Ectodermal cell (in vitro differentiated cells): ENCODE measurements around the gene AZGP1. TPM values are rescaled to one million over a fixed set of nuclear protein-coding genes. Genes with fewer than 3 reads are reported as not detected.

Source experiments
- H3K27ac ChIP-seq: 2 replicates; pipeline ENCODE4 v1.7.0; 2013; ENCODE audit warnings: mild to moderate bottlenecking, low read depth, low read length; ENCODE audit not compliant: insufficient read depth, poor library complexity, severe bottlenecking
- H3K27me3 ChIP-seq: 2 replicates; pipeline ENCODE4 v1.7.0; 2013; ENCODE audit warnings: mild to moderate bottlenecking, low read length; ENCODE audit not compliant: insufficient read depth, control insufficient read depth, poor library complexity, severe bottlenecking
- H3K36me3 ChIP-seq: one replicate; pipeline ENCODE4 v1.7.0; 2013; ENCODE audit warnings: low read length; ENCODE audit not compliant: control insufficient read depth, insufficient read depth
- H3K4me1 ChIP-seq: one replicate; pipeline ENCODE4 v1.7.0; 2013; ENCODE audit warnings: low read length; ENCODE audit not compliant: control insufficient read depth, insufficient read depth
- H3K4me3 ChIP-seq: 2 replicates; pipeline ENCODE4 v1.7.0; 2013; ENCODE audit warnings: low read depth, low read length, control low read depth; ENCODE audit not compliant: insufficient read depth
- H3K9me3 ChIP-seq: 2 replicates; pipeline ENCODE4 v1.7.0; 2013; ENCODE audit warnings: mild to moderate bottlenecking, low read length, moderate library complexity; ENCODE audit not compliant: control insufficient read depth
- WGBS, 2 experiments: methylation state at CpG; one replicate each; pipeline ENCODE4 v1.1.7; 2013; ENCODE audit warnings: missing lambda C conversion rate in 2 of 2; 5-methylcytosine and 5-hydroxymethylcytosine counted together
- polyA plus RNA-seq, 4 experiments: library from polyadenylated mRNA; stranded (reverse); fragments of 50-300 nt; gene quantifications; one replicate each; pipeline ENCODE4 v1.2.3, GENCODE V29; 2013

Gene AZGP1
- polyA plus RNA-seq (2013, experiment 1 of 4): not detected
- not detected for polyA plus RNA-seq (2013, experiment 2 of 4)
- polyA plus RNA-seq (2013, experiment 3 of 4): not detected
- polyA plus RNA-seq (2013, experiment 4 of 4): not detected

DNA sequence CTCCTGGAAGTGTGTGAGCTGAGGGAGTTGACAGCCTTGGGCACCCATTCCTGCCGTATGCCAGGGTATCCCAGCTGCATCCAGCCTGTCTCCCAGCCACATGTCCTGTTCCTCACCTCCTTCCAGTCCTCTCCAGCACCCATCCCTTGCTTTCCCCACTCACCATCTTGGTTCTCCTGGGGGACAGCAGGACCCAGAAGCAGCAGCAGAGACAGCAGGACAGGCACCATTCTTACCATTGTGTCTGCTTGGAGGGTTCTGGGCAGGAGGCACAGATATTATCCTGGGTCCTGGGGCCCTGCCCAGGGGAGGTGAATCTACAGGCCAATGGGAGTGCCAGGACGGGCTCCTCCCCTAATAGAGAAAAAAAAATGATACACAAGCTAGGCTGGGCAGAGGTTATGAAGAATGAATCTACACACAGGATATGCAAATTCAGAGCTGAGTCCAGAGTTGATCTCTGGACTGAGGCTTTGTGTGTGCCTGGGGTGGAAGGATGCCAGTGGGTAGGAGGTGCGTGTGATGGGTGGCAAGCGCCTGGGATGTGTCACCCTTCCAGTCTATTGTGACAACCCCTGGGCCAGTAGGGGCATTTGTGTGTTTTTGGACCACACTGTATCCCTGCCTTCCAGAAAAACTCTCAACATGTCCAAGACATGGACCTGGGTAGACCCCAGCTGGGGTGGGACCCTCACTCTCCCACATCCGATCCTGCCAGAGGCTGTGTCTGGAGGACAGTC lies at the start of gene AZGP1:
TSS of gene AZGP1 (minus strand) at position 250 of the 740 bp plus-strand sequence. CDS start at position 239, 11 bp downstream.
- no peaks in the 10 kb centered on the region for H3K9me3 ChIP-seq
- no peaks in the 10 kb centered on the region for H3K4me1 ChIP-seq
- H3K27ac ChIP-seq: no peak within 1 kb of the TSS
- H3K4me3 ChIP-seq: no peak within 1 kb of the TSS
- no peaks in the 10 kb centered on the region for H3K27me3 ChIP-seq
- no peaks in the 10 kb centered on the region for H3K36me3 ChIP-seq
- 85 to 92% methylated on average over 5 of the region's 5 CpGs for WGBS, 2 experiments

DNA sequence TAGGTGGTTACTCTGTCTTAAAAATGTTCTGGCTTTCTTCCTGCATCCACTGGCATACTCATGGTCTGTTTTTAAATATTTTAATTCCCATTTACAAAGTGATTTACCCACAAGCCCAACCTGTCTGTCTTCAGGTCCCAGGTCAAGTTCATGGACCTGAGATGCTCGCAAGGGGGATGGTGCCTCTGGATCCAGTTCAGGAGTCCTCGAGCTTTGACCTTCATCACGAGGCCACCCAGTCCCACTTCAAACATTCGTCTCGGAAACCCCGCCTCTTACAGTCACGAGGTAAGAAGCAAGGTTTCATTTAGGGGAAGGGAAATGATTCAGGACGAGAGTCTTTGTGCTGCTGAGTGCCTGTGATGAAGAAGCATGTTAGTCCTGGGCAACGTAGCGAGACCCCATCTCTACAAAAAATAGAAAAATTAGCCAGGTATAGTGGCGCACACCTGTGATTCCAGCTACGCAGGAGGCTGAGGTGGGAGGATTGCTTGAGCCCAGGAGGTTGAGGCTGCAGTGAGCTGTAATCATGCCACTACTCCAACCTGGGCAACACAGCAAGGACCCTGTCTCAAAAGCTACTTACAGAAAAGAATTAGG lies 48.3 kb upstream of the AZGP1 start:
- Histone ChIP-seq H3K27ac (no peak overlapping the region), H3K36me3 (peaks cover 31% of the 10 kb centered on the region), H3K9me3 (no peaks in the 10 kb centered on the region), H3K27me3 (no peaks in the 10 kb centered on the region), H3K4me3 (no peak overlapping the region), H3K4me1 (no peaks in the 10 kb centered on the region)
- WGBS, 2 experiments: 94 to 95% methylated on average over 12 of the region's 12 CpGs

DNA sequence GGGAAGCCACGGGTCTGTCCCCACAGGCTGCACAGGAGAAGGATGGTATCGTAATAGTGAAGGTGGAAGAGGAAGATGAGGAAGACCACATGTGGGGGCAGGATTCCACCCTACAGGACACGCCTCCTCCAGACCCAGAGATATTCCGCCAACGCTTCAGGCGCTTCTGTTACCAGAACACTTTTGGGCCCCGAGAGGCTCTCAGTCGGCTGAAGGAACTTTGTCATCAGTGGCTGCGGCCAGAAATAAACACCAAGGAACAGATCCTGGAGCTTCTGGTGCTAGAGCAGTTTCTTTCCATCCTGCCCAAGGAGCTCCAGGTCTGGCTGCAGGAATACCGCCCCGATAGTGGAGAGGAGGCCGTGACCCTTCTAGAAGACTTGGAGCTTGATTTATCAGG lies 47.7 kb upstream of the AZGP1 start:
- Histone ChIP-seq H3K27ac (no peak overlapping the region), H3K36me3 (peaks cover 34% of the 10 kb centered on the region), H3K4me3 (no peak overlapping the region), H3K9me3 (no peaks in the 10 kb centered on the region), H3K4me1 (no peaks in the 10 kb centered on the region), H3K27me3 (no peaks in the 10 kb centered on the region)
- WGBS, 2 experiments: 96 to 98% methylated on average over 12 of the region's 12 CpGs

DNA sequence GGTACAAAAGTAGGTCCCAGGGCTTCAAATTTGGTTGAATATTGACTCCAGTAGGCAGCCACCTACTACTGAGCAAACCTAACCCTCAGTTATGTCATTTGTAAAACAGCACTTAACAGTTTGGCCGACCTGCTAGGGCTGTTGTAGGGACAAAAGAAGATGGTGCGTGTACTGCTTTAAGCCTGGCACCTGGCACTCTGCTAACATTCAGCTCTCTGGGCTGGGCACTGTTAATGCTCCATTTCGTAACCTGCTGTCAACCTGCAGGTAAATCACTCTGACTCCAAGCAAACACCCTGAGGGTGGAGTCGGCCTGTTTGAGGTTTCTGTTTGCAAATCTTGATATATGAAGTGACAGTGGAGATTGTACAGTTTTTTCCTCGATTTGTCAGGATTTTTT lies 46.8 kb upstream of the AZGP1 start:
- no peaks in the 10 kb centered on the region for H3K27me3 ChIP-seq
- 83 to 87% methylated on average over 5 of the region's 5 CpGs for whole genome bisulfite sequencing, 2 experiments
- no peaks in the 10 kb centered on the region for H3K4me1 ChIP-seq
- H3K36me3 ChIP-seq: peaks cover 34% of the 10 kb centered on the region
- H3K4me3 ChIP-seq: no peak overlapping the region
- no peak overlapping the region for H3K27ac ChIP-seq
- H3K9me3 ChIP-seq: no peaks in the 10 kb centered on the region

DNA sequence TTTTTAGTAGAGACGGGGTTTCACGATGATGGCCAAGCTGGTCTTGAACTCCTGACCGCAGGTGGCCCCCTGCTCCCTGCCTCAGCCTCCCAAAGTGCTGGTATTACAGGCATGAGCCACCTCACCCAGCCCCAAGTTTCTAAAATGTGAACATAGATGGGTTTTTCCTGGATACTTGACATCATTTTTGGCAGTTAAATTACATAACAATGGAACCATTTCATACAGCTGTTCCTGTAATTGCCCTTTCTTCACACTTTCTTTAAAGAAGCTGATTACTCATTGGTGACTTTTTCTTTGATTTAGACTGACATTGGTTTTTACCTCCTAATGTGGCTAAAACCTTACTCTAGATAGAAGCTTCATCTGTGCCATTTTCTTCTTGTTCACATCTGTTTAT lies 45.5 kb upstream of the AZGP1 start:
- Histone ChIP-seq H3K4me1 (peaks cover 4% of the 10 kb centered on the region), H3K36me3 (peaks cover 27% of the 10 kb centered on the region), H3K27ac (no peak overlapping the region), H3K27me3 (no peaks in the 10 kb centered on the region), H3K9me3 (no peaks in the 10 kb centered on the region), H3K4me3 (no peak overlapping the region)
- 98% methylated on average over 3 of the region's 3 CpGs for WGBS, 2 experiments

DNA sequence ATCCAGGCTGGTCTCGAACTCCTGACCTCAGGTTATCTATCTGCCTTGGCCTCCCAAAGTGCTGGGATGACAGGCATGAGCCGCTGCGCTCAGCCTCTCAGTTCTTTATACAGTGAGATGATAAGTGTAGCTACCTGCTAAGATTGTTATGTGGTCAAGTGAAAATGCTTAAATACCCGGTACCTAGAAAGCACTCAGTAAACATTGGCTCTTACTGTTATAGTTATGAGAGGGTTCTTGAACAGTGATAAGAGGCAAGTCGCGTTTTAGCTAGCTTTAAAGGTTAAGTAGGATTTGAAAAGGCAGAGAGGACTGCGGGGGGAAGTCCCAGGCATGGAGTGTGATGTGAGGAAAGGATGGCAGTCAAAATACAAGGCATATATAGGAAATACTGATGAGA lies 44.1 kb upstream of the AZGP1 start:
- no peaks in the 10 kb centered on the region for H3K9me3 ChIP-seq
- no peak overlapping the region for H3K4me3 ChIP-seq
- peaks cover 27% of the 10 kb centered on the region for H3K36me3 ChIP-seq
- H3K4me1 ChIP-seq: peaks cover 4% of the 10 kb centered on the region
- no peaks in the 10 kb centered on the region for H3K27me3 ChIP-seq
- H3K27ac ChIP-seq: peak overlapping the region; percentile 11
- WGBS, 2 experiments: 91 to 95% methylated on average over 7 of the region's 7 CpGs

DNA sequence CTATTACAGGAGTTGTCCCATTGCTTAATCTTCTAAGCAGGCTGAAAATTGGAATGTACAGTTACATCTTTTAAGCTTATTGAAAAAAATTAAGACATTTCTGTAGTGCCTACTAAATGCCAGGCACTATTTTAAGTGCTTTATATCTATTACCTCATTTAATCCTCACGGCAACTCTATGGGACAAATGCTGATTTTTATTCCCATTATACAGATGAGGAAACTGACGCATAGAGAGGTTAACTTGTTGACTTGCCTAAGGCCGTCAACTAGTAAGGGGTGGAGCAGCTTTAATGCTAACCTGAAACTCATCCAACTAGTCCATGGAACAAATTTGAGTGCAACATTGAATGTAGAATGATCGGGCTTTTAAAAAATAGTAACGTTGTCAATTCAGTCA lies 42.0 kb upstream of the AZGP1 start:
- Histone ChIP-seq H3K27ac (no peak overlapping the region), H3K4me3 (no peak overlapping the region), H3K9me3 (no peaks in the 10 kb centered on the region), H3K36me3 (peaks cover 10% of the 10 kb centered on the region), H3K4me1 (peaks cover 4% of the 10 kb centered on the region), H3K27me3 (no peaks in the 10 kb centered on the region)
- WGBS, 2 experiments: 94 to 98% methylated on average over 5 of the region's 5 CpGs

DNA sequence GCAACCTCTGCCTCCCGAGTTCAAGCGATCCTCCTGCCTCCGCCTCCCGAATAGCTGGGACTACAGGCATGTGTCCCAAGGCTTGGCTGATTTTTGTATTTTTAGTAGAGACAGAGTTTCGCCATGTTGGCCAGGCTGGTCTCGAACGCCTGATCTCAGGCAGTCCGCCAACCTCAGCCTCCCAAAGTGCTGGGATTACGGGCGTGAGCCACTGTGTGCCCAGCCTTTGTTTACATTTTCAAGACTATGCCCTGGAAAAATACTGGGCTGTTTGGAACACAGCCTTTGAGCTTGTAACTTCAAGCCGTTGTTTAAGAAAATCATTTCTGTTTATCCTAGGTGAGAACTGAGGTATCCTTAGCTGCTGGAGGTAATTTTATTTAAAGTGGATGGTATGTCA lies 41.5 kb upstream of the AZGP1 start:
- Histone ChIP-seq H3K9me3 (no peaks in the 10 kb centered on the region), H3K36me3 (peaks cover 4% of the 10 kb centered on the region), H3K27ac (no peak overlapping the region), H3K27me3 (no peaks in the 10 kb centered on the region), H3K4me1 (peaks cover 4% of the 10 kb centered on the region), H3K4me3 (no peak overlapping the region)
- WGBS, 2 experiments: 93 to 96% methylated on average over 11 of the region's 11 CpGs

DNA sequence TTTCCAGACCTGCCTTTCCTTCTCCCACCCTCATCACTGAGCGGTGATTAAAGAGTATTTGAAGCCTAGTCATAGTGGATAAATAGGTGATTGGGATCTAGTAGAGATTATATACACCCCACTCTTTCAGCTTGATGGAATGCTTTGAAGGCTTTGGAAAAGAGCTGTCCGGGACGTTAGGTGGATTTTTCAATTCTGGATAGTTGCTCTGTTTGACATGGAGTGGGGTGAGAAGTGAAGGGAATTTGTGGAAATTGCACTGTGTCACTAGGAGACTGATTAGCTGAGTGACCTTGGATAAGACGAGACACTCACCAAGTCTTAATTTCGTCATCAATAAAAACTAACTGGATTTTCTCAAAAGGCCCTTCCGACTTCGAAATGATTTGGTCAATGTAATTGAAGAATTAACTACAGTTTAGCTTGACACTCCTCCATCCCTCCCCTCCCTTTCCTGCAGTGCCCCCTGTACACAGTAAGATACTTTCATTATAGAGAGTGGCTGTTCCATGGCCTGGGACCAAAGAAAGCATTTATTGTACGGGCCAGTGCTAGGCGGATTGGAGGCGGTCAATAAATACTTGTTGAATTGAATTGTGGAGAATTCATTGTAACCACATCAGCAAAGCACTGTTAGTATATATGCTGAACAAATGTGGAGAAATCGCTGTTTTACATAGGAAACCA lies 40.5 kb upstream of the AZGP1 start:
- Histone ChIP-seq H3K4me1 (peaks cover 4% of the 10 kb centered on the region), H3K27me3 (no peaks in the 10 kb centered on the region), H3K4me3 (peak overlapping the region; percentile 67), H3K27ac (peak overlapping the region; percentile 52), H3K36me3 (peaks cover 4% of the 10 kb centered on the region), H3K9me3 (no peaks in the 10 kb centered on the region)
- 67 to 68% methylated on average over 10 of the region's 11 CpGs for WGBS, 2 experiments
